ENCODE measurements around the gene FBXO17.

- TF ChIP-seq JUN (CRISPR knock-in tag; IDR thresholded peaks at IDR 0.05) (no peak), AR (CRISPR knock-in tag; IDR thresholded peaks at IDR 0.05) (no peak)
Measured at GRCh38 chr19:38900743-38901190, 74.8 kb downstream of the FBXO17 start.

Data from WTC11 (cell line).